SK-N-SH (cell line): Measurements from ENCODE around the gene NCKAP5. TPM values are rescaled to one million over a fixed set of nuclear protein-coding genes. Genes with fewer than 3 reads are reported as not detected.

Experiments used
- CTCF ChIA-PET: fragments of 300-600, 350-600 bp; formaldehyde crosslinking; extraction: SDS; loops from one replicate; lab custom pipeline; 2021; lab: Yijun Ruan, JAX
- POLR2A ChIA-PET: fragments of 350-600 bp; sonication (Branson Sonifier 250); formaldehyde crosslinking; extraction: SDS; loops from one replicate; lab custom pipeline; 2020; ENCODE audit warnings: antibody characterized with exemption, inconsistent platforms; lab: Yijun Ruan, JAX
- DNase-seq: peaks from one replicate; pipeline ENCODE4 v3.0.0; 2012
- H2AFZ ChIP-seq: fragments of 200-600 bp; sonication (generic); 2 replicates; pipeline ENCODE4 v1.8.1; 2016; ENCODE audit warnings: antibody characterized with exemption, mild to moderate bottlenecking, low read depth
- H3F3A ChIP-seq: fragments of 200-600 bp; sonication (generic); replicated peaks from 2 replicates; pipeline ENCODE3; 2016; ENCODE audit warnings: antibody characterized with exemption, mild to moderate bottlenecking; ENCODE audit not compliant: insufficient read depth
- H3K27ac ChIP-seq, 2 experiments: fragments of 200-500 bp in 1 of 2; fragments of 200-600 bp in 1 of 2; sonication (Bioruptor generic) in 1 of 2; sonication (generic), shearing (Covaris generic) in 1 of 2; 2 replicates each; pipeline versions ENCODE4 v1.5.1 to v1.6.1; 2014 to 2016; ENCODE audit warnings: low read depth in 2 of 2, inconsistent platforms in 1 of 2, low read length in 1 of 2, mild to moderate bottlenecking in 1 of 2, mixed read lengths in 1 of 2
- H3K27me3 ChIP-seq: fragments of 200-600 bp; sonication (generic), shearing (Covaris generic); 2 replicates; pipeline ENCODE4 v1.6.1; 2016; ENCODE audit warnings: mixed run types; ENCODE audit not compliant: insufficient read depth
- H3K36me3 ChIP-seq, 2 experiments: fragments of 200-500 bp in 1 of 2; fragments of 200-600 bp in 1 of 2; sonication (Bioruptor generic) in 1 of 2; sonication (generic) in 1 of 2; replicated peaks in 1 of 2; 2 replicates each; pipeline versions ENCODE3 to v1.5.1; 2014 to 2016; ENCODE audit warnings: low read length in 1 of 2, mild to moderate bottlenecking in 1 of 2; ENCODE audit not compliant: insufficient read depth in 2 of 2, control insufficient read depth in 1 of 2
- H3K4me1 ChIP-seq, 2 experiments: fragments of 200-500 bp in 1 of 2; fragments of 200-600 bp in 1 of 2; sonication (Bioruptor generic) in 1 of 2; sonication (generic), shearing (Covaris generic) in 1 of 2; 2 replicates each; pipeline versions ENCODE4 v1.5.1 to v1.6.1; 2014 to 2016; ENCODE audit warnings: low read depth in 1 of 2, low read length in 1 of 2, mixed run types in 1 of 2; ENCODE audit not compliant: insufficient read depth in 2 of 2, control insufficient read depth in 1 of 2
- H3K4me2 ChIP-seq: fragments of 200-600 bp; sonication (generic), shearing (Covaris generic); 2 replicates; pipeline ENCODE4 v1.6.1; 2017; ENCODE audit warnings: mixed run types
- H3K4me3 ChIP-seq, 2 experiments: fragments of 200-500 bp in 1 of 2; fragments of 200-600 bp in 1 of 2; sonication (Bioruptor generic) in 1 of 2; sonication (generic), shearing (Covaris generic) in 1 of 2; 2 replicates each; pipeline versions ENCODE4 v1.5.1 to v1.8.1; 2014 to 2016; ENCODE audit warnings: low read depth in 2 of 2, inconsistent platforms in 1 of 2, low read length in 1 of 2, mild to moderate bottlenecking in 1 of 2, mixed read lengths in 1 of 2, moderate library complexity in 1 of 2
- H3K79me2 ChIP-seq: fragments of 200-600 bp; sonication (generic); 2 replicates; pipeline ENCODE4 v1.8.1; 2017; ENCODE audit warnings: mild to moderate bottlenecking; ENCODE audit not compliant: insufficient read depth
- H3K9ac ChIP-seq: fragments of 200-600 bp; sonication (generic); 2 replicates; pipeline ENCODE4 v1.6.1; 2017; ENCODE audit warnings: mixed run types
- H3K9me2 ChIP-seq: fragments of 200-600 bp; sonication (generic); 2 replicates; pipeline ENCODE4 v1.6.1; 2017; ENCODE audit warnings: mixed run types
- H3K9me3 ChIP-seq: fragments of 200-600 bp; sonication (generic); 2 replicates; pipeline ENCODE4 v1.6.1; 2017; ENCODE audit warnings: mixed run types, mild to moderate bottlenecking, moderate library complexity
- H4K20me1 ChIP-seq: fragments of 200-600 bp; sonication (generic); 2 replicates; pipeline ENCODE4 v1.6.1; 2017; ENCODE audit warnings: mild to moderate bottlenecking, mixed run types; ENCODE audit not compliant: insufficient read depth
- CHD2 ChIP-seq: fragments of 150-350 bp; IDR thresholded peaks from 2 replicates; pipeline ENCODE4 v1.6.1; 2018; ENCODE audit warnings: low read length; ENCODE audit not compliant: partially characterized antibody
- CTCF ChIP-seq: fragments of 200-600 bp; sonication (generic); IDR thresholded peaks from 2 replicates; pipeline ENCODE4 v1.6.1; 2017; ENCODE audit warnings: antibody characterized with exemption, mild to moderate bottlenecking, moderate library complexity
- ELF1 ChIP-seq: IDR thresholded peaks from 2 replicates; pipeline ENCODE4 v1.4.0; 2012
- EP300 ChIP-seq, 2 experiments: IDR thresholded peaks; 2 replicates each; pipeline versions ENCODE4 v1.4.0 to v1.6.1; 2012; ENCODE audit warnings: borderline replicate concordance in 1 of 2, low read depth in 1 of 2, low read length in 1 of 2
- EZH2phosphoT487 ChIP-seq: fragments of 200-600 bp; sonication (generic); IDR thresholded peaks from 2 replicates; pipeline ENCODE4 v1.6.1; 2017; ENCODE audit warnings: low read depth, mixed run types, mild to moderate bottlenecking, antibody characterized with exemption, moderate library complexity, borderline replicate concordance
- FOXJ3 ChIP-seq: sonication (generic); formaldehyde crosslinking; IDR thresholded peaks from 2 replicates; pipeline ENCODE4 v1.5.1; 2020; ENCODE audit warnings: mild to moderate bottlenecking, missing genetic modification reagents
- FOXM1 ChIP-seq: IDR thresholded peaks from 2 replicates; pipeline ENCODE4 v1.4.0; 2012; ENCODE audit warnings: low read depth, mild to moderate bottlenecking
- GABPA ChIP-seq: IDR thresholded peaks from 2 replicates; pipeline ENCODE4 v1.4.0; 2012; ENCODE audit warnings: low read depth, mild to moderate bottlenecking
- GATA2 ChIP-seq: sonication (generic); formaldehyde crosslinking; IDR thresholded peaks from 2 replicates; pipeline ENCODE4 v1.5.0; 2020; ENCODE audit warnings: mild to moderate bottlenecking, missing genetic modification reagents
- JUND ChIP-seq: IDR thresholded peaks from 2 replicates; pipeline ENCODE4 v1.4.0; 2012
- MAX ChIP-seq: IDR thresholded peaks from 2 replicates; pipeline ENCODE4 v1.4.0; 2012; ENCODE audit warnings: low read depth
- NRF1 ChIP-seq: IDR thresholded peaks from 2 replicates; pipeline ENCODE4 v1.6.1; 2012; ENCODE audit warnings: low read depth, mild to moderate bottlenecking, low read length
- RCOR1 ChIP-seq: fragments of 150-350 bp; IDR thresholded peaks from 2 replicates; pipeline ENCODE4 v1.6.1; 2017; ENCODE audit warnings: antibody characterized with exemption, low read length
- REST ChIP-seq: IDR thresholded peaks from 2 replicates; pipeline ENCODE4 v1.6.1; 2012; ENCODE audit warnings: mild to moderate bottlenecking, low read depth, low read length, moderate library complexity
- RXRA ChIP-seq: IDR thresholded peaks from 2 replicates; pipeline ENCODE4 v1.4.0; 2012; ENCODE audit warnings: low read depth, mild to moderate bottlenecking, borderline replicate concordance
- SIN3A ChIP-seq: IDR thresholded peaks from 2 replicates; pipeline ENCODE4 v1.6.1; 2012; ENCODE audit warnings: low read depth, mild to moderate bottlenecking, low read length, moderate library complexity, borderline replicate concordance
- TAF1 ChIP-seq: IDR thresholded peaks from 2 replicates; pipeline ENCODE4 v1.6.1; 2012; ENCODE audit warnings: low read depth, mild to moderate bottlenecking, low read length, moderate library complexity, borderline replicate concordance
- TCF12 ChIP-seq: IDR thresholded peaks from 2 replicates; pipeline ENCODE4 v1.4.0; 2012
- TEAD4 ChIP-seq: IDR thresholded peaks from 2 replicates; pipeline ENCODE4 v1.4.0; 2012; ENCODE audit warnings: mild to moderate bottlenecking, borderline replicate concordance; ENCODE audit not compliant: insufficient read depth
- USF1 ChIP-seq: IDR thresholded peaks from 2 replicates; pipeline ENCODE4 v1.4.0; 2012; ENCODE audit warnings: low read depth, borderline replicate concordance
- WGBS: methylation state at CpG from one replicate; pipeline ENCODE4 v1.1.6; 2017; ENCODE audit warnings: low lambda C conversion rate; 5-methylcytosine and 5-hydroxymethylcytosine counted together
- polyA plus RNA-seq, 3 experiments: library from polyadenylated mRNA; depleted of rRNA; stranded (reverse); fragments of >200 nt; gene quantifications; 2 replicates each; pipeline ENCODE4 v1.2.3, GENCODE V29; 2012

NCKAP5 gene
- polyA plus RNA-seq, 1 of the 3 experiments (the other 2 are of a cell fraction): 0.02 TPM

GRCh38 chr2:133389569-133389968, 178.7 kb downstream of the NCKAP5 start:
- H4K20me1 ChIP-seq: no peaks in the 10 kb centered on the region
- TF ChIP-seq FOXM1: no peak
- no peak for TF ChIP-seq EP300 (IDR thresholded peaks at IDR 0.05; ENCODE audit: borderline replicate concordance in 1 of 2, low read depth in 1 of 2, low read length in 1 of 2)
- TF ChIP-seq EZH2phosphoT487: no peak
- no peak for TF ChIP-seq MAX
- no peak for TF ChIP-seq REST
- no peak for TF ChIP-seq ELF1
- TF ChIP-seq TAF1: no peak
- no peak for TF ChIP-seq TCF12
- TF ChIP-seq TEAD4: no peak
- TF ChIP-seq SIN3A: no peak
- TF ChIP-seq JUND: no peak
- TF ChIP-seq RCOR1: no peak
- TF ChIP-seq RXRA: no peak
- no peak for TF ChIP-seq CHD2
- no peak for TF ChIP-seq GATA2 (CRISPR knock-in tag)
- no peak for TF ChIP-seq FOXJ3
- no peak for TF ChIP-seq NRF1
- TF ChIP-seq GABPA: no peak
- TF ChIP-seq USF1: no peak
- TF ChIP-seq CTCF: no peak
- no peak for DNase-seq
- no peak overlapping the region for H3K4me2 ChIP-seq
- H3K27ac ChIP-seq: no peak overlapping the region
- no peaks in the 10 kb centered on the region for H3F3A ChIP-seq
- no peaks in the 10 kb centered on the region for H3K27me3 ChIP-seq
- no peaks in the 10 kb centered on the region for H3K9me3 ChIP-seq
- no peak overlapping the region for H3K9ac ChIP-seq
- ChIA-PET POLR2A (no interaction called here), CTCF (interaction anchor here (1.9 kb wide), 1 partner anchor 11 kb away, joined by 4 read pairs; no protein-coding TSS in a partner anchor)
- no peak overlapping the region for H3K4me3 ChIP-seq
- 22% methylated on average over 5 of the region's 5 CpGs for WGBS
- no peaks in the 10 kb centered on the region for H3K79me2 ChIP-seq
- H3K36me3 ChIP-seq: no peaks in the 10 kb centered on the region
- H3K4me1 ChIP-seq: peaks cover 0 to 5% of the 10 kb centered on the region in 2 experiments; a peak in 1 of 4 replicates
- H3K9me2 ChIP-seq: no peaks in the 10 kb centered on the region
- no peak overlapping the region for H2AFZ ChIP-seq
